Measurements from ENCODE around the gene BICC1. TPM values are rescaled to one million over a fixed set of nuclear protein-coding genes. Genes with fewer than 3 reads are reported as not detected.

BICC1 gene
- total and polyA plus RNA-seq, 2 experiments from 2014 or later: 5.8 to 20.4 TPM

- Histone ChIP-seq H3K9me2 (replicated peaks; ENCODE audit: insufficient read depth) (no peaks in the 10 kb centered on the region), H4K20me1 (ENCODE audit: insufficient read depth, poor library complexity, severe bottlenecking) (no peaks in the 10 kb centered on the region), H3K36me3 (replicated peaks; ENCODE audit: insufficient read depth, low read depth) (no peaks in the 10 kb centered on the region), H3K4me1 (ENCODE audit: insufficient read depth) (peaks cover 17% of the 10 kb centered on the region), H3K4me2 (peak overlapping the region; percentile 38), H3K4me3 (no peak overlapping the region), H3K9me3 (ENCODE audit: low read depth) (no peaks in the 10 kb centered on the region), H2AFZ (no peak overlapping the region), H3K27me3 (no peaks in the 10 kb centered on the region), H3K79me2 (no peaks in the 10 kb centered on the region), H3K27ac (peak overlapping the region; percentile 59)
- 66% methylated on average over 5 of the region's 5 CpGs for WGBS (ENCODE audit: low lambda C conversion rate, missing lambda C conversion rate)
- TF ChIP-seq CTCF (IDR thresholded peaks at IDR 0.05; ENCODE audit: poor library complexity) (no peak), EZH2phosphoT487 (IDR thresholded peaks at IDR 0.05; ENCODE audit: low read depth, severe bottlenecking, unreplicated experiment) (no peak), EZH2 (IDR thresholded peaks at IDR 0.05; ENCODE audit: borderline replicate concordance) (no peak)
- no peak for DNase-seq (ENCODE audit: low spot score)
These were observed 266.9 kb downstream of the BICC1 start for GRCh38 chr10:58779594-58779993.

GRCh38 chr10:58780476-58780875, 267.8 kb downstream of the BICC1 start:
- Histone ChIP-seq H3K9me2 (replicated peaks; ENCODE audit: insufficient read depth) (no peaks in the 10 kb centered on the region), H3K27me3 (no peaks in the 10 kb centered on the region), H3K27ac (peak overlapping the region; percentile 59), H3K4me3 (no peak overlapping the region), H2AFZ (no peak overlapping the region), H3K79me2 (no peaks in the 10 kb centered on the region), H3K4me2 (peak overlapping the region; percentile 38), H3K36me3 (replicated peaks; ENCODE audit: insufficient read depth, low read depth) (no peaks in the 10 kb centered on the region), H3K4me1 (ENCODE audit: insufficient read depth) (peaks cover 17% of the 10 kb centered on the region), H3K9me3 (ENCODE audit: low read depth) (no peaks in the 10 kb centered on the region), H4K20me1 (ENCODE audit: insufficient read depth, poor library complexity, severe bottlenecking) (no peaks in the 10 kb centered on the region)
- no peak for DNase-seq (ENCODE audit: low spot score)
- TF ChIP-seq CTCF (IDR thresholded peaks at IDR 0.05; ENCODE audit: poor library complexity) (no peak), EZH2 (IDR thresholded peaks at IDR 0.05; ENCODE audit: borderline replicate concordance) (no peak), EZH2phosphoT487 (IDR thresholded peaks at IDR 0.05; ENCODE audit: low read depth, severe bottlenecking, unreplicated experiment) (no peak)

GRCh38 chr10:58781873-58782488, 269.3 kb downstream of the BICC1 start:
- H3K4me2 ChIP-seq: no peak overlapping the region
- no peak for TF ChIP-seq EZH2phosphoT487 (IDR thresholded peaks at IDR 0.05; ENCODE audit: low read depth, severe bottlenecking, unreplicated experiment)
- TF ChIP-seq CTCF (IDR thresholded peaks at IDR 0.05; ENCODE audit: poor library complexity): peak; percentile 79
- no peak for TF ChIP-seq EZH2 (IDR thresholded peaks at IDR 0.05; ENCODE audit: borderline replicate concordance)
- peak; percentile 66 for DNase-seq (ENCODE audit: low spot score)

More at GRCh38 chr10:58781873-58782488, 269.3 kb downstream of the BICC1 start:
- Histone ChIP-seq H2AFZ (no peak overlapping the region), H4K20me1 (ENCODE audit: insufficient read depth, poor library complexity, severe bottlenecking) (no peaks in the 10 kb centered on the region), H3K9me3 (ENCODE audit: low read depth) (no peaks in the 10 kb centered on the region), H3K79me2 (no peaks in the 10 kb centered on the region), H3K27ac (peak overlapping the region; percentile 11), H3K36me3 (replicated peaks; ENCODE audit: insufficient read depth, low read depth) (no peaks in the 10 kb centered on the region), H3K27me3 (no peaks in the 10 kb centered on the region), H3K4me1 (ENCODE audit: insufficient read depth) (peaks cover 13% of the 10 kb centered on the region), H3K4me3 (no peak overlapping the region), H3K9me2 (replicated peaks; ENCODE audit: insufficient read depth) (no peaks in the 10 kb centered on the region)
- 28% methylated on average over 5 of the region's 5 CpGs for WGBS (ENCODE audit: low lambda C conversion rate, missing lambda C conversion rate)
